B cell (primary cell): ENCODE data around the gene ANKRD11.

Experiments used
- EZH2 ChIP-seq: IDR thresholded peaks from 2 replicates; pipeline ENCODE4 v1.6.1; 2012; ENCODE audit warnings: borderline replicate concordance, low read depth, mild to moderate bottlenecking, moderate library complexity, low read length; ENCODE audit not compliant: insufficient read depth, poor library complexity, severe bottlenecking
- TF ChIP-seq, protein P1 (sequence below): fragments of 200-600 bp; IDR thresholded peaks from one replicate; pipeline ENCODE4 v1.8.0; 2022; ENCODE audit warnings: antibody characterized with exemption, mild to moderate bottlenecking

DNA sequence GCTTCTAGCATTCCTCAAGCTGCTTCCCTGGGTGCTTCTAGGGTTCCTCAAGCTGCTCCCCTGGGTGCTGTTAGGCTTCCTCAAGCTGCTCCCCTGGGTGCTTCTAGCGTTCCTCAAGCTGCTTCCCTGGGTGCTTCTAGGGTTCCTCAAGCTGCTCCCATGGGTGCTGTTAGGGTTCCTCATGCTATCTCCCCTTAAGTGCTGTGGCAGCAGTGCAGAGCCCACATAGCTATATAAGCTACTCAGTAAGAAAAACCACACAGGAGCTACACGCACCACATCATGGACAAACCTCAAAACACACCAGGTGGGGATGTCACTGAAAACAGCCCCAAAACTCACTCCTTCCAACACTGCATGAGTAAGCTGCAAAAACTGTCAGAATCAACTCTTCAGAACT, 35.2 kb downstream of the ANKRD11 start:
- TF ChIP-seq, protein P1, sequence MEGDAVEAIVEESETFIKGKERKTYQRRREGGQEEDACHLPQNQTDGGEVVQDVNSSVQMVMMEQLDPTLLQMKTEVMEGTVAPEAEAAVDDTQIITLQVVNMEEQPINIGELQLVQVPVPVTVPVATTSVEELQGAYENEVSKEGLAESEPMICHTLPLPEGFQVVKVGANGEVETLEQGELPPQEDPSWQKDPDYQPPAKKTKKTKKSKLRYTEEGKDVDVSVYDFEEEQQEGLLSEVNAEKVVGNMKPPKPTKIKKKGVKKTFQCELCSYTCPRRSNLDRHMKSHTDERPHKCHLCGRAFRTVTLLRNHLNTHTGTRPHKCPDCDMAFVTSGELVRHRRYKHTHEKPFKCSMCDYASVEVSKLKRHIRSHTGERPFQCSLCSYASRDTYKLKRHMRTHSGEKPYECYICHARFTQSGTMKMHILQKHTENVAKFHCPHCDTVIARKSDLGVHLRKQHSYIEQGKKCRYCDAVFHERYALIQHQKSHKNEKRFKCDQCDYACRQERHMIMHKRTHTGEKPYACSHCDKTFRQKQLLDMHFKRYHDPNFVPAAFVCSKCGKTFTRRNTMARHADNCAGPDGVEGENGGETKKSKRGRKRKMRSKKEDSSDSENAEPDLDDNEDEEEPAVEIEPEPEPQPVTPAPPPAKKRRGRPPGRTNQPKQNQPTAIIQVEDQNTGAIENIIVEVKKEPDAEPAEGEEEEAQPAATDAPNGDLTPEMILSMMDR, result no peak
- TF ChIP-seq EZH2, result no peak
